ENCODE measurements around the gene NOS1AP. TPM values are rescaled to one million over a fixed set of nuclear protein-coding genes. Genes with fewer than 3 reads are reported as not detected.
"Not testable (repeated sequence)": the region's sequence is repeated elsewhere in the genome, so short reads cannot be mapped to it uniquely, and the experiment has no call there.

Gene NOS1AP
- total RNA-seq, 1 donor from 2014 or later: 0.20 TPM

DNA sequence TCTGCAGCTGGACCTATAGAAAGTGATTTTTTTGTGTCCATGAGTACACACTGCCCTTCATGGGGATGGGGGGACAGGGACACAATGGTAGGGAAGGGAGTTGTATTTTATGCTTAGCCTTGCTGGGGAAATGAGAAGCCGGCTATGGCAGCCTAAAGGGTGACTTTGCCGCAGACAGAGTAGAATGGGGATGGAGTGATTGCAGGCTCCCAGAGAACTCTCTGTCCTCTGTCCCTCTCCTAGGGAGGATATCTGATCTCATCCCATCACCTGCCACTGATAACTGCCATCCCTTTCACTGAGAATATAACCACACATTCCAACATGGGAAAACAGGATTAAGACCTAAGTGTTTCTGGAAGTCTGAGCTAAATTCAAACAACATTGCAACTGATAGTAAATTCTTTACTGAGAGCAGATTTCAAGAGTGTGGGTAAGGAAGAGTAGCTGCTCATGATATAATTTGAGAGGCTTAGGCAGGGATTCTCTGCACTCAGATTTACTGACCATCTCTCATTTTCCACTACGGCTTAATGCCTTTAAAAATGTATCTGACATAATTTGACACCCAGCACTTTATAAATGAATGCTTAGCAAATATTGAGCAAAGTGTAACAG is 328.6 kb downstream of the NOS1AP start:
- DNase-seq (ENCODE audit: low read depth in 2 of 2): no peak

DNA sequence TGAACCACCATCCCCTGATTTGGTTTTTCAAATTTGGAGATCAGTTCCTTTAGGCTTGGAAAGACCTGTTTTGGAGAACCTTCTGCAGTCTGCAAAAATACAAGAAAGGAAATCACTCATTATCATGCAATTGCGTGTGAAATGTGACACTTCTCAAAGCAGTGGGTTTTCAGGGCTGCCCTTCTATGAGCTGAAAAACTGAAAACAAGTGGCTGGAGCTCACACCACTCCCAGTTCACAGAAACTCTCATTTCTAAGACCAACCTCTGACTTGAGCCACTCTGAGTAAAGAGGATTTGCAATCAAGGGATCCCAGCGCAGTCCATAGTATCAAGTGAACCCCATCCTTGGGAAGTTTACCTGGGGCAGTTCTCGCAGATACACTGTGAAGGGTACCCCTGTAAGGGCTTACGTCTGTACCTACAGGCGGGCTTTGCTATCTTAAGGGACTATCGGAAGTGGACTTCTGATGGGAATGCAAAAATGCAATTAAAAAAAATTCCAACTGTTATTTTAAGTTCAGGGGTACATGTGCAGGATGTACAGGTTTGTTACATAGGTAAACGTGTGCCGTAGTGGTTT is 329.6 kb downstream of the NOS1AP start:
- DNase-seq (ENCODE audit: low read depth in 2 of 2): no peak

DNA sequence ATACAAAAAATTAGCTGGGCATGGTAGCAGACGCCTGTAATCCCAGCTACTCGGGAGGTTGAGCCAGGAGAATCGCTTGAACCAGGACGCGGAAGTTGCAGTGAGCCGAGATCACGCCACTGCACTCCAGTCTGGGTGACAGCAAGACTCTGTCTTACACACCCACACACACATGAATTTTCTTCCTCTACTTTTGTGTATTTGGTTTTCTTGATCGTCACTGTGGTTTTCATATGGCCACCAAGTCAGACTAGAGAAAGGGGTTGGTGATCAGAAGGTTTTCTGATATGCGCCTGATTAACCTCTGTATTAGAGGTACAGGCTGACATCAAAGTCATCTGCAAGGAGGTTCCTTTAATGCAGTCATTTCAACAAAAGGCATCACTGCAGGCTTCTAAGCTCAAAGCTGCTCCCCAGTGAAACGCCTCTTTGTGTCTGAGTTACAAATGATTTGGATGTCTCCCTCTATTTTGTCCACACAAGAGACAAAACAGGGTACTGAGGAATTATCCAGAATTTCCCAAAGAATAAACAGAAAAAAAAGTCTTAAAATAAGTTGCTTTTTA is 331.4 kb downstream of the NOS1AP start:
- no peak for DNase-seq (ENCODE audit: low read depth in 2 of 2)

DNA sequence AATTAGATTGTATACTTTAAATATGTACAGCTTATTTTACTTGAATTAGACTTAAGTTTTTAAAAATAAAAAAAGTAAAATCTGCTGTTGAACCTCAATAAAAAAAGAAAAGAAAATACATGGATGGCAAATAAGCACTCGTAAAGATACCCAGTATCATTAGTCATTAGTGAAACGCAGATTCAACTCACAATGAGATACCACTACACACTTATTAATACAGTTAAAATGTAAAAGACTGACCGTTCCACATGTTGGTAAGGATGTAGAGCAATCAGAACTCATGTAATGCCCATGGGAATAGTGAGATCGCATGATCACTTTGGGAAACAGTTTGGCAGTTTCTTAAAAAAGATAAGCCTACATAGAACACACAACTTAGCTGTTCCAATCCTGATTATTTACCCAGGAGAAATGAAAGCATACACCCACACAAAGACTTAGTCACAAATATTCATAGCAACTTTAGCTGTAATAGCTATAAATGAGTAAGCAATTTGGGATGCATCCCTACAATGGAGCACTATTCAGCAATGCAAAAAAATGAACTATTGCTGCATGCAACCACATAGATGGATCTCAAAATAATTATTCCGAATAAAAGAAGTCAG is 335.2 kb downstream of the NOS1AP start:
- no peak for DNase-seq (ENCODE audit: low read depth in 2 of 2)

DNA sequence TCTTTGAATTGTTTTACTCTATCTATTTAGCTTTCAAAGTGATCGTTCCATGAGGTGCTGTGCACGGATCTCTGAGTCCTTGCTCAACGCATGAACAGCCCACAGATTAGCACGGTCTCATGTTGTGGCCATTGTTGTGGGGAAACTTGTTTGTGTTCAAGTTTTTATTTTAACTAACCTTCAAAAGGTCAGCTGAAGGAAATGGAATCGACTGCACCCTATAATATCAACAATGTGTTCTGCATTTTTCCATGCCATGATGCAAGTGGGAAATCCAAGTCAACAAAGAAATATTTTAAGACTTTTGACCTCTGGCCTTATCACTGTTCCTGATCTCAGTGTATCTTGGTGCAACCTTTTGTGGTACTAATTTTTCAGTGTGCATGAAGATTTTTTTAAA is 336.3 kb downstream of the NOS1AP start:
- peak; percentile 38 to 60 for DNase-seq (ENCODE audit: low read depth in 2 of 2)

DNA sequence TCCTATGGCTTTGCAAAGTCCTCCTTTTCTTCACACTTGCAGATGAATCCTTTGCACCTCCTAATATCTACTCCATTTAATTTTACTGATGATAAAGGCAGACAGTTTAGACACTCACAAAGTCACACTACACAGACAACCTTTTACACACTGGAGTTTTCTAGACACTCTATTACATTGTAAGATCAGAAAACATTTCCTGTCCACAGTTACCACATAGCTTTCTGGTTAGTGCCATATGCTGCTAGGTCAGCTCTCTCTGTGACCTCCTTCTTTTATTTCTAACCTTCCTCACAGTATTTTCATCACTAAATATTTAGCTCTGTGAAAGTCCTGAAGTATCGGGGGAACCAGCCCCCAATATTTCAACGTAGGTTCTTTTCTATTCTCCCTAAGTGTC is 337.3 kb downstream of the NOS1AP start:
- DNase-seq (ENCODE audit: low read depth in 2 of 2): peak; percentile 8 to 27

DNA sequence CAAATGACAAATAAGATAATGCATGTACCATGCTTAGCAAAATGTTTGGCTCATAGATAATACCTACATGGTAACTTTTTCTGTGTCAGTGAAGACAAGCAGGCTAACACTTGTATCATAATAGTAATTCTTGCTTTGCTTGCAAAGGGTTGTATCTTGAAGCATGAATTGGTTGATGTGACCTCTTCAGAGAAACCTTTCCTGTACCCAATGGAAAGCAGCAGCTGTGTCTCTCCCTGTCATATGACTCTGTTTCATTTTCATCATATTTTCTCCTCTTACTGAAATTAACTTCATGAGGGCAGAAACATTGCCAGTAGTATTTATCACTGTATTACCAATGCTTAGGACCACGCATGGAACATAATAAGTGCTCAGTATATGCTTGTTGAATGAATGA is 338.0 kb downstream of the NOS1AP start:
- no peak for DNase-seq (ENCODE audit: low read depth in 2 of 2)

DNA sequence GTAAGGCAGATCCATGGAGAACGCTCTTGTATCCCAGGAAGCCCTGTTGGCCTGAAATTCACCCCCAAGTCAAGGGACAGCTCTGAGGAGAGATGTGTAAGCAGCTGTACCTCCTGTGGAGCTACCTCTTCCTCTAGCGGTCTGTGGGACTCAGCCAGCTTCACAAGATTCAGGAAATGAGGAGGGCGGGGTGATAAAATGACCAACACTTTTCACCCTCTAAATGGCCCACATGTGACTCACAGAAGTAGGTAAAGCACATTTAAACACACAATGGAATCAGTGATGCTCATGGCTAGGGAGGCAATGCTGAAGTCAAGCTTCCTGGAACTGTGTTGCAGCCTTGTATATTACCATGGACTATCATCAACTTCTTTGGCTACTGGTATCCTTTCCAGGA is 342.5 kb downstream of the NOS1AP start, which contains the start of gene SH2D1B:
TSS of gene SH2D1B (minus strand) at position 135 of the 400 bp plus-strand sequence. CDS start at position 15, 120 bp downstream.
- peak in 1 of 2 donors; percentile 64 for DNase-seq (ENCODE audit: low read depth in 2 of 2)

DNA sequence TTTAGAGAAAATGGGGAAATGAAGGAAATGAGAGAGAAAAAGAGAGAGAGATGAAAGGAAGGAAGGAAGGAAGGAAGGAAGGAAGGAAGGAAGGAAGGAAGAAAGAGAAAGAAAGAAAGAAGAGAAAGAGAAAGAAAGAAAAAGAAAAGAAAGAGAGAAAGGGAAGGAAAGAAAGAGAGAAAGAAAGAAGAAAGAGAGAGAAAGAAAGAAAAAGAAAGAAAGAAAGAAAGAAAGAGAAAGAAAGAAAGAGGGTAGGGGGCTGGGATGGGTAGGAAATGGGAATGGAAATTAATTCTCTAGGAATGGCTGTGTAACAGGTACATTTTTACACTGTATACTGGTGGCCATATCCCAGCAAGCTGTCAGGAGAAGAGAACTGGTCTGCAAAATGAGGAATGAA is 346.7 kb downstream of the NOS1AP start:
- DNase-seq (ENCODE audit: low read depth in 2 of 2): no peak

DNA sequence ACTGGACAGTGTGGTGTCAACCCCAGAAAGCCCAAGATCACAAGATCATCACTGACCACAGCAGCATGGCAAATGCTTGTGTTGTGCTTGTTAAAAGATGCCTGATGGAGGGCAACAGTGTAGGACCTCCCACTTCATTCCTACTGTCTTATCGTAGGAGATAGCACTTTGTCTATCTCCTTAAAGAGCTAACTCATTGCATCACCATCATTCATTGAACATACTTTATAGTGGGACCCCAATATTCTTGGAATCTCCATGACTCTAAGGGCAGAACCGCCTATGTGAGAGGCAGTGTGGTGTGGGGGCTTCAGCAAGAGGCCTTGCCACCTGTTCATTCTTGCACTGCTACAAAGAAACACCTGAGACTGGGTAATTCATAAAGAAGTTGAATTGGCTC is 347.4 kb downstream of the NOS1AP start:
- no peak for DNase-seq (ENCODE audit: low read depth in 2 of 2)

DNA sequence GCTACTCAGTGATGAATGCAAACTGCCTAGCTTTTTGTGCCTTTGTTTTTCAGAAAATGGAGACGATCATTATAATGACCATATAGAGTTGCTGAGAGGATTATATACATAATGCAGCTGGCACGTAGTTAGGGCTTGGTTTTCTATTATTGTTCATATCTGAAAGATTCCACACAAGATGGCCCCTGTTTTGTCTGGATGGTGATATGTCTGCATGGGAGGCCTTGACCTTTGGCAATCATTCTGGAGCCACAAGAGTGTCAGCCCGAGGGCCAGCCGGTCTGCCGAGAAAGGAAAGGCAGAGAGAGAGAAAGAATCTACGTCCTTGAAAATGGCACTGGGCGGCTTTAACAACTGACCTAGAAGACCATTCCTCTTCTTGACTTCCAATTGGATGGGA is 348.2 kb downstream of the NOS1AP start:
- DNase-seq (ENCODE audit: low read depth in 2 of 2): no peak

DNA sequence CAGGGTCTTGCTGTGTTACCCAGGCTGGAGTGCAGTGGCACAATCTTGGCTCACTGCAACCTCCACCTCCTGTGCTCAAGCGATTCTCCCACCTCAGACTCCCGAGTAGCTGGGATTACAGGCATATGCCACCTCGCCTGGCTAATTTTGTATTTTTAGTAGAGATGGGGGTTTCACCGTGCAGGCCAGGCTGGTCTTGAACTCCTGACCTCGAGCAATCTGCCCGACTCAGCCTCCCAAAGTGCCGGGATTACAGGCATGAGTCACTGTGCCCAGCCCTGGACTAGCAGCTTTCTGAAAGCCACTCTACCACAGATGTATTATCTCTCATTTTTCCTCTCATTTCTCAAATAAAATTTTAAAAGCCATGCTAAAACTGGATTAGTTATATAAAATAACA is 349.1 kb downstream of the NOS1AP start:
- not testable (repeated sequence) for DNase-seq (ENCODE audit: low read depth in 2 of 2)

DNA sequence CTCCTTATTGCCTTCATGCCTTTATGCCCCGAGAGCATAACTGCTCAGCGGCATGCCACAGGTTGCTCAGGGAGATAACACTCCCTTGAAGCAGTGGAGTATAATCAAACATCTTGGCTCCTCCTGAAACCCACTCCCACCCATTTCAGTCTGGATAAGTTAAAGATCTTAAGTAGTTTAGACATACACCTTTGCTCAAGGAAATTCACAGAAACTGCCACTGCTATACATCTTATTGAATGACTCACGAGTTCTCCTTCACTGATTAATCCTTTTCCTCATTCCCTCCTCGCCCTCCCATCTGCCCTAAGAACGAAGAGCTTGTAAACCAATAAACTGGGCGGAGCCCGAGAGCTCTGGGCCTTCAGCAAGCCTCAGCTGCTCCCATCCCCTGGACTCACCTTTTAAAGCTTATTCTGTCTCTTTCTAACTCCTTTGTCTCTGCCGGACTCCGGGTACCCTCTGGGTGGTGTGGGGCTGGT is 350.0 kb downstream of the NOS1AP start:
- not testable (repeated sequence) for DNase-seq (ENCODE audit: low read depth in 2 of 2)

Other genes with a start within 250 kb of the NOS1AP start
- gene OLFML2B, start 45.8 kb upstream of the NOS1AP start, total RNA-seq: 0.22 TPM in 1 of 2 replicates, not detected in the other

Measured in lung microvascular endothelial cell (primary cell).